ENCODE measurements around the gene ALG10.
A peak's percentile ranks its signal among the peaks of the same experiment; 100 is the strongest.
"Not testable (repeated sequence)": the region's sequence is repeated elsewhere in the genome, so short reads cannot be mapped to it uniquely, and the experiment has no call there.

Gene ALG10, protein sequence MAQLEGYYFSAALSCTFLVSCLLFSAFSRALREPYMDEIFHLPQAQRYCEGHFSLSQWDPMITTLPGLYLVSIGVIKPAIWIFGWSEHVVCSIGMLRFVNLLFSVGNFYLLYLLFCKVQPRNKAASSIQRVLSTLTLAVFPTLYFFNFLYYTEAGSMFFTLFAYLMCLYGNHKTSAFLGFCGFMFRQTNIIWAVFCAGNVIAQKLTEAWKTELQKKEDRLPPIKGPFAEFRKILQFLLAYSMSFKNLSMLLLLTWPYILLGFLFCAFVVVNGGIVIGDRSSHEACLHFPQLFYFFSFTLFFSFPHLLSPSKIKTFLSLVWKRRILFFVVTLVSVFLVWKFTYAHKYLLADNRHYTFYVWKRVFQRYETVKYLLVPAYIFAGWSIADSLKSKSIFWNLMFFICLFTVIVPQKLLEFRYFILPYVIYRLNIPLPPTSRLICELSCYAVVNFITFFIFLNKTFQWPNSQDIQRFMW

DNA sequence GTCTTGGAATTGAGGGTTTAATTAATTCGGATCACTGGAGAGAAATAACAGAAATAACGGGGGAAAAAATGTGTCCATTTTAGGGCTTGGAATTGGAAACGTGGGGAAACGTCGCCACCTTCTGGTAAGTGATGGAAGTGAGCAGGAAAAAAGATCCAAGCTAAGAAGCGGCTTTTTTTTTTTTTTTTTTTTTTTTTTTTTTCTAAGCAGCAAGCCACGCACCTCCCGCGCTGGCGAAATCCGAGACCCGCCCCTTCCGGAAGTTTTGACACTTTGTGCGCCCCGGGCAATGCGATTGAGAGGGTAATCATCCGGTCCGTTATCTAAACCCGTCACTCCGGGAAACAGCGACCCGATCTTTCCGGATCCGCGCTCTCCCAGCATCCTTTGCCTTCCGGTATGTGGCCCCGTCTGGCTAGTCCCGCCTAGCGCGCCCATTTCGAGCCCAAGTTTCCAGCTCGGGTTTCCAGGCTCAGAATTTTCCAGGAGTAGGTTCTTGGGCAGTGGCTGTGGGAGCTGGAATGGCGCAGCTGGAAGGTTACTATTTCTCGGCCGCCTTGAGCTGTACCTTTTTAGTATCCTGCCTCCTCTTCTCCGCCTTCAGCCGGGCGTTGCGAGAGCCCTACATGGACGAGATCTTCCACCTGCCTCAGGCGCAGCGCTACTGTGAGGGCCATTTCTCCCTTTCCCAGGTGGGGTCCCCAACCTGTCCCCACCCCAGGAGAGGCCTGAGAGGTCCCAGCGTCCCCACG lies at the start of gene ALG10:
Gene ALG10 (plus strand): TSS at position 418 of the 752 bp plus-strand sequence. CDS start 104 bp downstream, at position 522.
- DNase-seq (ENCODE audit: low read depth) = peak; percentile 95

DNA sequence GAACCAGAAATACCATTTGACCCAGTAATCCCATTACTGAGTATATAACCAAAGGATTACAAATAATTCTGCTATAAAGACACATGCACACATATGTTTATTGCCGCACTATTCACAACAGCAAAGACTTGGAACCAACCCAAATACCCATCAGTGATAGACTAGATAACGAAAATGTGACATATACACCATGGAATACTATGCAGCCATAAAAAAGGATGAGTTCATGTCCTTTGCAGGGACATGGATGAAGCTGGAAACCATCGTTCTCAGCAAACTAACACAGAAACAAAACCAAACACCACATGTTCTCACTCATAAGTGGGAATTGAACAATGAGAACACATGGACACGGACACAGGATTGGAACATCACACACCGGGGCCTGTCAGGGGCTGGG lies 49.4 kb upstream of the ALG10 start:
- DNase-seq (ENCODE audit: low read depth) = not testable (repeated sequence)

- no peak for DNase-seq (ENCODE audit: low read depth)
Observed at GRCh38 chr12:33977887-33978286, 44.4 kb upstream of the ALG10 start.

DNA sequence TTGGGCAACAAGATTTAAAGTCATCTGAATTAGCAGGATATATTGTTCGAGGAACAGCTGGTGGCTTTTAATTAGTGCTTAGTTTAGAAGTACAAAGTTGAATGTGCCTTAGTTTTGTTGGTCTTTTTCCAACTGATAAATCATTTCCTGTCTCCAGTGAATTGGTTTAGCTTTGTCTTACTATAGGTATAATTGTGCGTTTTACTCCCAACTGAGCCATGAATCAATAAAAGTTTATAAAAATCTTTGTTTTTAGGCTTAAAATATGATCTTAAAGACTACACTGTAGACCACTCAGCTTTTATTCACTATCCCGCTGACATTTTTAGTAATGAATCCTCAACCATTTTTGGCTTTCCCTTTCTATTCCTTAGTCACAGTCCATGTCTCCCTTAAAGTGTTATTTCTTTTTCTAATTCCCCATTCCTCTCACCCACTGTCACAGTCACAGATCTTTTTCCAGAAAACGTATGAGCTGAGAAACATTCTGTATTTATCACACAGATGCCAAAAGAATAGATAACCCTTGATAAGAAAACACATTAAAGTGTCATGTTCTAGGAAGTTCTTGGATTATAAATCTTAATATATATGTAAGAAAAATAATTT lies 34.0 kb upstream of the ALG10 start:
- DNase-seq (ENCODE audit: low read depth) = no peak

DNA sequence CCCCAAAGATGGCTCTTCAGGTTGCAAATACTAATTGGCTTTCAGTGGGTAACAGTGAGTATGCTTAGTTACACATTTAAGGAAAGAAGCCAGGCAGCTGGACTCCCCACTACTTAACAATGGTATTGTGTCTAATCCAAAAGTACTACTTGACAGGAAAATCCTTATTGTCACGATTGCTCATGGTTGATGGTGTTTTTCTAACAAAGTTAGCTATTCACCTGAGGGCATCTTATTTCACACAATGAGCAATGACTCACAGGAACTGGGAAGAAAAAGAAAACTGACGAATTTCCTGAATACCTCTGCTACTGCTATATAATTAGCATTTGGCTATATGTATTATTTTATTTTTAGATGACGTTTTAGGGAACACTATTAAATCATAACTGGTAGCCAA lies 33.4 kb upstream of the ALG10 start:
- no peak for DNase-seq (ENCODE audit: low read depth)

DNA sequence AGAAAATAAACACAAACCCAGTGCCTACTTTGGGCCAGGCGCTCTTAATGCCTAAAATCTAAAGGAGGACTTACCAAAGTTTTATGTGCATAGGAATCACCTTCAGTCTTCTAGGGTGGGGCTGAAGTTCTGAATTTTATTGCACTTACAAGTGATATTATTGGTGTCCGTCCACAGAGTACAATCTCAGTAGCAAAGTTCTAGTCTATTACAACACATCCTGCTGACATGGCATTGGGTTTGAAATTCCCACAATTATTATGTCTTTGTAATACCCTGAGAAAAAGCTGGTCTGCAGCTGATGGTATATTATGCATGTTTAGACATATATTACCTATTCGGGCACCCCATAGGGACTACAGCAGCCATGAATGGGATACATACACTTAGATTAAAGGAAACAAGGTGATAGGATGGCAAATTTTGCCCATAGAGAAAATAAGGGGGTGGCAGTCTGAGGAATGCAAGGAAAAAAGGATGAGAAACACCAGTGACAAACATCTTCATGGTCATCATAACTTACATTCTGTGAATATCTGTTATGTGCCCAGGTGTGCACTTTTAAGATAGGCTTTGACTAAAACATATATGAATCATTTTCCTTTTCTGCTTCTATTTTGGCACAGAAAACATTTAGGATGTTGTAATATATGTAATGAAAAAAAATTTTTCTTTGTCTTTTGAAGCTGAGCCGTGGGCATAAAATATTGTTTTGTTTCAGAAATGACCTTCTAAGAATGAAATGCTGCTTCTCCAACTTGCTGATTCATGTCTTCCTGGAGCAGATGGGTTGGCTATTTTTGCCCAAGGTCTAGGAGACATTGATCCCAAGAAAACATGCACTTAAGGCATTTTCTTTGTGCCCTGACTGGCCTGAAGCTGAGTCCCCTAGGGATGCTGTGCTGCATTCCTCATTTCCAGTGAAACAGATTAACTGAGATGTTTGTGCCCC lies 27.2 kb upstream of the ALG10 start:
- DNase-seq (ENCODE audit: low read depth) = no peak

DNA sequence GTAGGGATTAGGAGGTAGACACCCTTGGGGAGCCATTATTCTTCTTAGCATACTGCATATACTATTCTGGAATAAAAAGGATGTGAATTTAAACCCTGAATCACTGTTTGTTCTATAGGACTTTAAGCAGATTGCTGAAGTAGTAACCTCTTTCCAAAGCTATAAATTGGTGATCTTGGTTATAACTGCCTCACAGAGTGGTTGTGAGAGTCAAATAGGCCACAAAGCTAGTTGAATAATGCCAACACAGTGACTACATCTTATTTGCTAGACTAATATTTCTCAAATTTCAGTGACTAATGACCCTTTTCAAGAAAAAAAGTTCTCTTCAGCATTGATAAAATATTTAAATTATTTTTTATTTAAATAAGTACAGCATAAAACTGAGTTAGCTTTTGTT lies 13.5 kb upstream of the ALG10 start:
- not testable (repeated sequence) for DNase-seq (ENCODE audit: low read depth)

GRCh38 chr12:34016361-34016760 lies 5.9 kb upstream of the ALG10 start:
- no peak for DNase-seq (ENCODE audit: low read depth)

DNA sequence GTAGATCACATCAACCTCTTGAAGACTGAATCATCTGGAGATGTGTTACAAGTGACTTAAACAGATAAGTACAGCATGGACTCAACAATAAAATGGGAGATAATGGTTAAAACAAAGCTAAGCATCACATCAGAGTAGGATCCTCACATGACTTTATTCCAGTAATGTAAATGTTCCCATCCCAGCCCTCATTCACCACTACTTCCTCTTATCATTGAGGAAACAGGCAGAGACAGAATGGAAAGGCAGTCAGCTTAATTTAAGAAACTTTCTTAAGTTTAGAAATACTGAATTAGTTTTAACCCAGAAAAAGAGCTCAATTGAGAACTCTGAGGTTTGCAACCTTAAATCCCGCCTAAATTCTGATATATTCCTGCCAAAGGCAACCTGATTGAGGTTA lies 1.2 kb upstream of the ALG10 start:
- DNase-seq (ENCODE audit: low read depth) = no peak

DNA sequence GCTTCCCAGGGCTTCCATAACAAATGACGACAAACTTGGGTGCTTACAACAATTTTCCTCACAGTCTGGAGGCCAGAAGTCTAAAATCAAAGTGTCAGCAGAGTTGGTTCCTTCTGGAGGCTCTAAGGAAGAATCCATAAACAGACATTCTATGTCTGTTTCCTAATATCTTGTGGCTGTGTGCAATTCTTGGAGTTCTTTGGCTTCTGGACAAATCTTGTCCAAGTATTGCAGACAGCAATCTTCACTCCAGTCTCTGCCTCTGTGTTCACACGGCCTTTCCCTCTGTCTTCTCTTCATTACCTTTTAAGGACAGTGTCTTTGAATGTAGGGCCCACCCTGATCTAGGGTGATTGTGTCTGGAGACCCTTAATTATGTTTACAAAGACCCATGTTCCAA lies 5.4 kb downstream of the ALG10 start:
- not testable (repeated sequence) for DNase-seq (ENCODE audit: low read depth)

DNA sequence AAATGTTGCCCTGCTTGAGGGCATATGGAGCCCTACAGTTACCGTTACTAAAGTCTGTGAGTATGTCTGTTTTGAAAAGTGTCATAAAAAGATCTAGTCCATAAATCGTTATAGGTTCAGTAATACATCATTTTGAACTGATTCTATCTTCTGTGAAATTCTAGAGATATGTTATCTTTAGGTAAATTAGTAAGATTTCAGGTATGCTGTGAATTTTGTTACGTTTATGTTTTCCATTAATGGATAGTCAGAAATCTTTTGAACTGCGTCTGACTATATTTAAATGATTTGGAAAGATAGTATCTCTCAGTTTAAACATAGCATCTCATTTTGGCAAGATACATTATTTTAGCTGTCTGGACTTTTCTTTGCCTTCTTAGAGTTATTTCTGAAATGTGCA lies 8.3 kb downstream of the ALG10 start:
- DNase-seq (ENCODE audit: low read depth) = no peak

DNA sequence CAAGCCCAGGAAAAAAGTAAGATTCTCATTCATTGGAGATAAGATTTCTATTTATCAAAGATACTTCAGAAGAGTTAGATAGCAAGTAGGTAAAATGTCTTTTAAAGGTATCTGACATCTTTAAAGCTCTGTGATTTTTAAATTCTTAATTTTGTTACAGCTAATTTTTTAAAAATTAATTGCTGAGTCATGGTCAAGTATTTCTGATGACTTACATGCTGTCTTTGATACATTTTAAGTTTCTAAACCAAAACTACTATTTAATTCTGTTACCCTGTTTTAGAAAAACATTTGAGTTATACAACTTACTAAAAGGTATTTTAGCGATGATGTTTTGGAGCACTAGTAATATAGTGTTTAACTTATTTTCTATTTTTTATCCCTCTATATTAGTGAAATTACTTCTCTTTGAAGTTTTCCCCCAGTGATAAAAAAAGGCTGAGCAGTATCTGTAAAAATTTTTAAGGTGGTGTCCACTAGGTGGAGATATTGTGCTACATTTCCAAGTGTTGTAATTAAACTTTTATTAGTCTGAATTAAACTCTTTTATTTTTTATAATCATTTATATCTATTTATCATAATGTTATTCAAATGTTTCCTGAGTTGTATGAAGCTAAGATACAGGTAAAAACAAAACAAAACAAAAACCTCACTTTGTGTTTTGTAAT lies 11.5 kb downstream of the ALG10 start:
- no peak for DNase-seq (ENCODE audit: low read depth)

DNA sequence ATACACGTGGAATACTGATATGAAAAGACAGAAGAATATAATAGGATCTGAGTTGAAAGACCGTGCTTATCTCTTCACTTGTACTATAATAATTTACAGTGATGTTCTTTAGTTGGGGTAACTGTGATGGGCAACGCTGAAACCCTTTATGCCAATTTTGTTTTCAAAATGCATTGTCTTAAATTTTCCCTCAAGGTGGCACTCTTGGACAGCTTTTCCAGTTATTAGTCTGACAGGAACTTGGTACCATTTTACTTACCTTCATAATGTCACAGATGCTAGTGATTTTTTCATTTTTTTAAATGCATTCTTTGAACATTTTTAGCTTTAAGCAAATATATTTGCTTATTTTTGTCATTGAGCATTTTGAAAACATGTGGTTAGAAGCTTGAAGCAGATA lies 16.1 kb downstream of the ALG10 start:
- DNase-seq (ENCODE audit: low read depth) = not testable (repeated sequence)

GRCh38 chr12:34046570-34046969 lies 24.3 kb downstream of the ALG10 start:
- DNase-seq (ENCODE audit: low read depth) = no peak

DNA sequence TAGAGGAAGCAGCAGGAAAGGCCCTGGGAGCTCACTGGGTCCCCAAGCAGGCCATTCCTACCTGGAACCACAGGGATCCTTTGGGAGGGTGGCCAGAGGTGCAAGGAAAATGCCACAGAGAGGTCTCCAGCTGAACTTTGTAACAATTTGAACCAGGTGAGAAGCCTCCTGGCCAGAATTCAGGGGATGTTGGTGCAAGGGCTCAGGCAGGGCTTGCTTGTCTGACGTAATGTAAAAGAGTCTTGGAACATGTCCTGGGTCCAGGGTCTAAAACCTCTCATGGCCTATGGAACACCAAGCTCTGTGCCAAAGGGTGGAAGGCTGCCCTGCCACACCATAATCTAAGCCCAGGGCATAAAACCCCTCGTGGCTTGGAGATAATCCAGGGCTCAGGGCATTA lies 25.6 kb downstream of the ALG10 start:
- DNase-seq (ENCODE audit: low read depth) = not testable (repeated sequence)

DNA sequence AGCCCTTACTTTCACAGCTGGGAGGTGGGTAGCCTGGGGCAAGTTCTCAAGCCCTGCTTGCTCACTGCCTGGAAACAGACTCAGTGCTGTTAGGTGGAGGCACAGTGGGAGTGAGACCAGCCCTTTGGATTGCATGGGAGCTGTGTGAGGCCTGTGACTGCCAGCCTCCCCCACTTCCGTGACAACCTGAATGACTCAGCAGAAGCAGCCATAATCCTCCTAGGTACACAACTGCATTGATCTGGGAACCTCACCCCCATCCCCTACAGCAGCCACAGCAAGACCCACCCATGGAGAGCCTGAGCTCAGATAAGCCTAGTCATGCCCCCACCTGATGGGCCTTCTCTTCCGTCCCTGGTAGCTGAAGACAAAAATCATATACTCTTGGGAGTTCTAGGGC lies 26.4 kb downstream of the ALG10 start:
- DNase-seq (ENCODE audit: low read depth) = no peak

DNA sequence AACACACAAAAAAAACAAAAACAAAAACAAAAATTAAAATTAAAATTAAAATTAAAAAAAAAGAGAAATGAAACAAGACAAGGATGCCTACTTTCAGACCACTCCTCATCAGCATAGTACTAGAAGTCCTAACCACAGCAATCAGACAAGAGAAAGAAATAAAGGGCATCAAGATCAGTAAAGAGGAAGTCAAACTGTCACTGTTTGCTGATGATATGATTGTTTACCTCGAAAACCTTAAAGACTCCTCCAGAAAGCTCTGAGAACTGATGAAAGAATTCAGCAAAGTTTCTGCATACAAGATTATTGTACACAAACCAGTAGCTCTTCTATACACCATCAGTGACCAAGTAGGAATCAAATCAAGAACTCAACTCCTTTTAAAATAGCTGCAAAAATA lies 29.2 kb downstream of the ALG10 start:
- no peak for DNase-seq (ENCODE audit: low read depth)

DNA sequence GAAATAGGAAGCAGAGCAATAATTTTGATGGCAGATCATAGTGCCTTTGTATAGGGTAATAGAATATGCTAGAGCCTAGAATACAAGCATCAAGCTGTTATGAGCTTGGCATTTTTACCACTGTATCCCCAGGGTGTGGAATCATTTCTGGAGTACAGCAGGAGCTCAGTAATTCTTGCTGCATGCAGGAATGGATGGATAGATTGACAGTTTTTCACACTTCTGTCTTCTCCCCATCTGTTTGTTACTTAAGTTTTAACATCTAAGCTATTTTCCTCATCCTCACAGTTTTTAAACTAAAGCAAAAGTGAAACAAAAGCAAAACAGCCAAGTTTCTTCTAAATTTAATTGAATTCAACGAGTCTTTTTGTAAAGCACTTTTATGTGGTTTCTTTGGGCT lies 32.6 kb downstream of the ALG10 start:
- no peak for DNase-seq (ENCODE audit: low read depth)
